Astrocyte of the hippocampus (primary cell): ENCODE data around the gene PLAAT1.

Source experiments
- DNase-seq: peaks from one replicate; pipeline ENCODE4 v3.0.0; 2011; ENCODE audit warnings: low read depth, low spot score

The PLAAT1 gene

DNA sequence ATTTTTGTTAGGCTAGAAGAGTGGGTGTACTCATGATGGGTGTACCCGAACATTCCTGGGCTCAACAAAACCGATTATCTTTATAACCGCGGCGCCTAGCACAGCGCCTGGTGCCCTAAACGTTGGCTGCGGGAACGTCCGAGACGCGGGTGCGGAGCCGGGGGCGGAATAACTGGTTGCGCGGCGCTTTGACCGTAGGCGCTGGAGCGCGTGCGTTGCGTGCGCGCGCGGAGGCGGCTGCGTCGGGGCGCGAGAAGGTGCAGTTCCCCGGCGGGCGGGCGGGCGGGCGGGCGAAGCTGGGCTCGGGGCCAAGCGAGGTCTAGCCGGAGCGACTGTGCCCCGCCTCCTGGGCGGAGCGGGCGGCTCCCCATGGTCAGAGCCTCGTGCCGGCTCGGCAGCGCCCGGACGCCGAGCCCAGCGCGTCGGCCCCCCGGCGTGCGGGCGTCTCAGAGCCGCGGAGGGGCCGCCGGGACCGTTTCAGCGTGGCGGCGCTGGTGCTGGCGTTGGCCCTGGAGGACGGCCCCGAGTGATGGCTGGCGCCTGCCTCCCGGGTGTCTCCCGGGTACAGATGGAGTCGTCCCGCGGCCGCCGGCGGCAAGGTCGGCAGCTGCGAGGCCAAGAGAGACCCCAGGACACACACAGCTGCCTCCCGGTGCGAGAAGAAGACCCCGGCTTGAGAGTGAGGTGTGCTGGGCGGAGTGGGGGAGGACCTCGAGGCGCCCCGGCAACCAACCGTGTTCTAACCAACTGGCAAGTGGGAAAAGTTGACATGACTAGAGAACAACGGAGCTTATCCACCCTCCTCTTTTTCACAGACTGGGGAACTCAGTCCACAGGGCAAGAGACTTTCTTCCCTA, at the start of gene PLAAT1:
PLAAT1 (plus strand) TSS at position 373 of the 857 bp plus-strand sequence. CDS start 14,429 bp downstream, outside the sequence.
- peak; percentile 90 for DNase-seq

DNA sequence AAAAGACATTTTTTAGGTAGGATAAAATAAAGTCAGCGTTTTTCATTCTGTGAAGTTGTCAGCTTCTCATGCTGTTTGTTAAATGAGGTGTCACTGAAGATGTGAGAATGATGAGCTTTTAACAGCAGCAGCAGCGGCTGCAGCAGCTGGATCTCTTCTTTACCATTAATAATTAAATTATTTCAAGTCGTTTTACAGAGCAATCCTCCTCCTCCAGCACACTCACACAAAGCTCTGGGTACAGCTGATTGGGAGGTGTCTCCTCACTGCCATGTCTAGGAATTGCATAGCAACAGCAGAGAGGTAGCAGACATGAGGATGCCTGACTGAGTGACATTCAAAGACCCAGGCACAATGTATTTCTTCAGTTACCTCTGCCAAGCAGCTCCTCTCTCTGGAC, 46.7 kb upstream of the PLAAT1 start:
- no peak for DNase-seq

DNA sequence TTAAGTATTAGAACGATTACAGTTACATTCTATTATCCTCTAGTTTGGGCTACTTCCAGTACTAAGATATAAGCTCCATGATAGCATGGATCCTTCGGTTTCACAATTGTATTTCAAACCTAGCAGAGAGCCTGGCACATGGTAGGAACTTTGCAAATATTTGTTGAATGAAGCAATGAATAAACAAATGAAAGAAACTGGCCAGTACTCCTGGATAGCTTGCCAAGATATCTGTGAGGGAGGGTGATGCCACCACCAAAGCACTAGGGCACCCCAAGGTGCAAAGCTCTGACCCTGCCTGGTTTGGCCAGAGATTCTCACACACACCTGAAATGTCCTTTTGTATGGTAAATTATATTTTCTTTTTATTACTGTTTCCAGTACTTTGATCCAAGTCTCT, 44.3 kb upstream of the PLAAT1 start:
- DNase-seq = no peak

DNA sequence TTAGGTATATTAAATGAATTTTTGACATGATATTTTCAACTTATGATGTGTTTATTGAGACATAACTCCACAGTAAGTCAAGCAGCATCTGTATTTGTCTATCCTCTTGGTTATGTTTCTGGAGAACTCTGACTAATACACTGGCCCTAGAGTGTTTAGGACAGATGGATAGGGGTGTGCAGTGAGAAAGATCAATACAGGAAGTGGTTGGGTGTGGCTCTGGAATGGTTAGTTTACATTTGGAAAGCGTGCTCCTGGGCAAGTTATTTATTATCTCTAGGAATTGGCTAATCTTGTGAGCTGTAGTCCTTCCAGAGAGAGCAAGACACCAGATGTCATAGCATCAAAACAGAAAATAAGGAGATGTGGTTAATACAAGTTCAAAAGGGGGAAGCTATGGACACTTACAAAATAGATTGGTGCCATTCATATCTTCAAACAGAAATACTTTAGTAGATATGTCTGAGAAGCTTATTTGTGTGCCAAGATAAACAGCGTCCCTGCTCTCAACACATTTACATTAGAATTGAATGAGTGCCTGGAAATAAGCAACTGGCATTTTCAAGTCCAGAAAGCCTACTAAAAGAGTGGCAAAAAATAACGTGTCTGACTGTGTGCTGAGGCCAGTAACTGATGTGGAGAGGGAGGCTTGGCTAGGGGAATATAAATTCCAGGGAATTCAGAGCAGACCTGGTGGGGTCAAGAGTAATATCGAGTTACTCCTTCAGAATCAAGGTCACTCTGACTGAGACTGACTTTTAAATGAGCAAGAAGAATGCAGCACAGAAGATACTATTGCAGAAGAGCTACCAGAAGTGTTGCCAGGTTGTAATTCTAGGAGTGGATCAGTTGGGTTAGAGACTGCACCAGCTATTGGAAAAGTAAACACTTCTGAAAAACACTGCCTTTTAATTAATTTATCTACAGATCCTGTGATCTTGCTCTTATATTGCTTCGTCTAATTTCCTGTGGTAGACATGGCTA, 33.4 kb upstream of the PLAAT1 start:
- peak; percentile 10 for DNase-seq

DNA sequence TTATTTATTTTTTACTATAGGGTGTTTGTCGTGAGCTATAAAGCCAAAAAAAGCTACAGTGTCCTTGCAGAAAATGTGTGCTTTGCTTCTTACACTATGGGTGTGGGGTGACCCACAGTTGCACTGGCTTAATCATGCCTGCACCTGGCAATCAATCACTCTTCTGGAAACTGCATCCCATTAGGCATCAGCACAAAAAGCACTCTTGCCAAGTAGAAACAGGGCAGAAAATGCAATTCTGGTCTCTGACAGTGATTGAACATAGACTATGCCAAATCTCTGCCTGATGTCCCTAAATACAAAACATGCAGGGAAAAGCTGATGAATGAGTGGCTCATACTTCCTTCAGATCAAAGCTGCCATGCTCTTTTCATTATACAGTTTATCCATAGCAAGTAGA, 30.4 kb upstream of the PLAAT1 start:
- no peak for DNase-seq

DNA sequence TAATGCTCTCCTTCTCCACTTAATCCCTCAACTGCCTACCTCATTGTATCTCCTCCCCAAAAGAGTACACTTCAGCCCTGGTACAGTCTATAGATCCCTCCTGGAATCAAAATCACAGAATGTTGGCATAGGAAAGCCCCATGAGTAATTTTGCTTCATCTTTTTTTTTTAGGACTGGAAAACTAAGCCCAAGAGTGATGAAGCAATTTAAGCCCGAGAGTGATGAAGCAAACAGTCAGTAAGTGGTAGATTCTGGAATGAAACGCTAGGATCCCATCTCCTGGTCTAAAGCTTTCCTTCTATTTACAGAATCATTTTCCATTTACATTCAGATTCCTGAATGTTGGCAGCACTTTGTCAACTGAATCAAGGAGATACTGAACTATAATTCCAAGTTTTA, 29.8 kb upstream of the PLAAT1 start:
- no peak for DNase-seq

DNA sequence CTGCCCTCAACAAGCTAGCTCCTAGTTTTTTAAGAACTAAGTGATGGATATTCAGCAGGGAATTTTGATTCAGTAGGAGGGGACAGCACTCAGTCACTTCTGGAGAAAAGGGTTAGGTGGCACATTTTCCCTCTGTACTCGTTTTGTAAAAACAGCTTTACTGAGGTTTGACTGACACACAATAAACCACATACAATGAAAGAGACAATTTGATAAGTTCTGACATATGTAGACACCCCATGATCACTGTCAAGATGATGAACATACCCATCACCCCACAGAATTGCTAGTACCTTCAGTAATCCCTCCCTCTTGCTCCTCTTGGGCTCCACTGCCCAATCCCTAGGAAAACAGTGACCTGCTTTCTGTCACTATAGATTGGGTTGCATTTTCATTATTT, 29.0 kb upstream of the PLAAT1 start:
- DNase-seq = no peak

DNA sequence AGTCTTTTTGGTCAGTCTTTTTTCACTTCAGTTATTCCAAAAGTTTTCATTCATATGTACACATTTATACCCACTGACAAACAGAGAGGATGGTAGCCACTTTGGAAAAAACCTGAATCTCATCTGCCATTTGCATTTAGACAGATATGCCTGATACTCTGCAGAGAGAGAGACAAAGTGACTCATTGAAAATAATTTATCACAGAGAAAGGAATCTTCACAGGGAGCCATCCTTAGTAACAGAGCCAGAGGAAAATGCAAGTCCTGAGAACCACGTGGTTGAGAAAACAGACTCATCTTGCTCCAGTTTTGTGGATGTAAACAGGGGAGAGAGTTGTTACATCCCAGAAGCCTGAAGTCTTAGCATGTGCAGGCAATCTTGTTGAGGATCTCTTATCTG, 28.2 kb upstream of the PLAAT1 start:
- no peak for DNase-seq

DNA sequence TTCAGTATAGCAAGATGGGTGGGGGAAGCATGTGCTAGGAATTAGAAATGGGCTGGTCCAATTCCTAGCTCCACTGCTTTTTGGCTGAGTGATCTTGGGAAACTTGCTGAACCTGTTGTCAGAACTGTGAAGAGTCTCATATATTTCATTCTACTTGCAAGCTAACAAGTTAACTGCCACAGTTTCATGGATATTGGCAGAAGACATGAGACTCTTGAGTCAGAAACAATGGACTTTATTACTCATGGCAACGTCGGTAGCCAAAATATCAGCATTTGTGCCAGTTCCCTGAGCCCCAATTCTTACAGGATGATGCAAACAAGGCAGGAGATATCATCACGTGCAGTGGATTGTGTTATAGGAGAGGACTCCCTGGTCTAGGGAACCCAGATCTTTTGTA, 26.6 kb upstream of the PLAAT1 start:
- DNase-seq = no peak

DNA sequence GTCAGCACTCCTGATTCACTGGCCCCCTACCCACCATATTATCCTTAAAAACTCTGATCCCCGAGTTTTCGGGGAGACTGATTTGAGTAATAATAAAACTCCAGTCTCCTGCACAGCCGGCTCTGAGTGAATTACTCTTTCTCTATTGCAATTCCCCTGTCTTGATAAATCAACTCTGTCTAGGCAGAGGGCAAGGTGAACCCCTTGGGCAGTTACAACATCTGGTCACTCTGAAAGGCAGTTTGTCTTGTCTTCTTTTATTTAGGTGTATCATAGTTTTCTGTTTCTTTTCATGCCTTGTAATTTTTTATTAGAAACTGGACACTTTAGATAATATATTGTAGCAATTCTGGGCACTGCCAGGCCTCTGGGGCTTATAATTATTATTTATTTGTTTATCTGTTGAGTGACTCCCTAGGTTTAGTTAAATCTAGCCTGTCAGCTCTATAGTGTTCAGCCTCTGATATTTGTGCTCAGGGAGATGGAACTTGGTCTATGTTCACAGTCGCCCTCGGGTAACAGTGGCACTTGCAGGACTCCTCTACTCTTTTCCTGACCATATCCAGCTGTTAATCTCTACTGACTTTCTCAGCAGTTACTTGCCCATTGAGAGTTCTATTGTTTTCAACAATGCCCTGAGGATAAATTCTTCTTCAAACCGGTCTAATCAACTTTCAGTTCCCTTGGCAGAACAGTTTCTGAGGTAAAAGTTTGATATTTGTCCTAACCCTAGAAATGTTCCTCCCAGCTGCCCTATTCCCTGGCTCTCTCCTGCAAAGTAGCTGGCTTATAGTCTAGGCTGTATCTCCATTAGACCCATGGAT, 15.5 kb upstream of the PLAAT1 start:
- DNase-seq = no peak

DNA sequence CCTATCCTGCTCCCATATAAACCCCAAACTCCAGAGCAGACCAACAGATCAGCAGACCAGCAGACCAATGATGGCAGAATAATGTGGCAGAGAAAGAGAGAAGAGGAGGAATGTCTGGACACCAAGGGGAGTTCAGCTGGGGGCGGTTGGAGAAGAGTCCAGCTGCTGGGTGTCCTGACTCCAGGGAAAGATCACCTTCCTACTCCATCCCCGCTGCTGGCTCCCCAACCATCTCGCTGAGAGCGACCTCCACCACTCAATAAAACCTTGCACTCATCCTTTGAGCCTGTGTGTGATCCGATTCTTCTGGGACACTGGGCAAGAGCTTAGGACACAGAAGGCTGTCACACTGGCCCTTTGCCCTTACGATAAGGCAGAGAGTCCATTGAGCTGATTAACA, 12.8 kb upstream of the PLAAT1 start:
- no peak for DNase-seq

DNA sequence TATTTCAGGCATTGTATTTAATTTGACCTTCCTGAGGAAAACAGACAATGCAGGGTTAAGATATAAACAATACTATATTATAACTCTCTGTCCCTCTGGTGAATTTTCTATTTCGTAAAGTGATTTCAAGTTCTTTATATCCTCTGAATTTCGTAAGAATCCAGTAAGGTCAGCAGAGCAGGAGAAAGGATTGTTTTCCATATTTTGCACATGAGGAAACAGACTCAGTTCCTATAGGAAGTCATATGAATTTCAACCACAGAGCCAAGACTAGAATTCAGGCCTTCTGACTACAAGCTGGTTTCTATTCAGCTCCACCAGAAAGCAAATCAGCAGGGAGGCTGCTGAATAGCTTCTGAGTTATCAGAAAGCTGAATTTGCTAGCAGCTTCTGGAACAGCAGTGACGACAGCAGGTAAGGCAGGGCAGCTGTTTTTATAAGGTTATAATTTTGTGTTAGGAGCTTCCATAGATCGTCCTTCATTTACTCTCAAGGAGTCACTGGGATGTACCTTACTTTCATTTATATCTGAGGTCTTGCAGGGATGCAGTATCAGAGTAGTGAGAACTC, 11.1 kb upstream of the PLAAT1 start:
- DNase-seq = no peak

DNA sequence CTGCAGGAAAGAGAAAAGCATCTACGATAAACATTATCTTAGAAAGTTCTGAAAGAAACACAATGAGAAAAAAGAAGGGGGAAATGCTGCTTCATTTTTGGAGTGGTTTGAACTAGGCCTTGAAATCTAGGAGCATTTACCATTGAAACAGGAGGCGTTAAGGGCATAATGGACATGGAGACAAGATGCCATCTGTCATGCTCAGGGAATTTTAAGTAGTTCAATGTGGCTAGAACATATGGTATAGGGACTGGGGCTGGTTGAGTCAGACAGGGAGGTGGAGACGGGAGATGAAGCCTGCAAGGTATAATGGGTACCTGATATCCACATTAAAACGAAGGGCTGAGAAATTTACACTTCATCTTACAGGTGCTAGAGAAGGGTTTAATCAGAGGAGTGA, 10.4 kb upstream of the PLAAT1 start:
- no peak for DNase-seq

DNA sequence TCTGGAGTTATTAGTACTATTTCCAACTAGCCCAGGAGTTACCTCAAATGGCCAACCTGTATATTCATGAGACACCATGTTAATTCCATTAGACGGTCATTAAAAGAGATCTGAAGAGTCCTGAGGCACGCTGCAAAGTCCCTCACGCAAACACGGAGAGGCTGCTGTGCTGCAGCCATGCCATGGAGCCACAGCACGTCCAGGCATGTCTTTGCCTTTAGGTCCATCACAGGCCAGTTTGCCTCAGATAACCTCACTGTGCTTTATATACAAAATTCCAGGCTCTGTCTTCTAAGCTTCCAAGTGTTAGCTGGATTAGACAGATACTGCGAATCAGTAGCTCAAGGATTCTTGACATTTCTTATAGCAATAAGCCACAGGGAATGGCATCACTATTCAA, 9.8 kb upstream of the PLAAT1 start:
- DNase-seq = no peak

DNA sequence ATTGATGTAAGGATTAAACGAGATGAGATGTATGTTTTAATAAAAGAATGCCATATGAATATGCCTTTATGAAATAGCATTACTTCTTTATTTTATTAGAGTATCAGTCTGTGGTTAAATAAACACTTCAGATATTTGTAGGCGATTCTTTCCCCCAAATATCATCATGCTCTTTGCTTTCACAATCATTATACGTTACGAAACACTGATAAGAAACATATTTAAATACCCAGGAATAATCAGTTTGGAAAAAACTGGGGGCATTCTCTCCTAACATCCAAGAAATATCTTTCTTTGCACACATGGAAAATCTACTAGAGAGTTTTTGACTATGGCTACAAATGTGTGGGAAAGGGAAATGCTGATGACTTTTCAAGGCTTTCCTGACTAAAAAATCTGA, 4.4 kb upstream of the PLAAT1 start:
- no peak for DNase-seq

DNA sequence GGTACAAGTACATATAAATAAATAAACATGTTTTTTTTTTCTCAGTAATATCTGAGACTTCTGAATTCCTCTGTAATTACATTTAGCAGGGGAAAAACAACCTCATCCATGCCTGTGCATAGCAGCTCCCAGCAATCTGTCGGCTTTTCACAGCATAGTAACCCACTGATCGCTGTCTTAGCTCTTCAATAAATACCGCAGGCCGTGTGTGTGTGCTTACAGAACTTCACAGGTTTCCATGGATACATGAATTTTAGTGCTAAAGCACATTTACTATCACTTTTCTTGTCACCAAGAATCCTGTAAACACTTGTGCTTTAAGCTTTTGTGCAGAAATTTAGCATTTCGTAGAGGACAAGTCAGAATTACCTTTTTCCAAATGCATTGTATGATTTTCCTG, 4.0 kb upstream of the PLAAT1 start:
- DNase-seq = no peak

DNA sequence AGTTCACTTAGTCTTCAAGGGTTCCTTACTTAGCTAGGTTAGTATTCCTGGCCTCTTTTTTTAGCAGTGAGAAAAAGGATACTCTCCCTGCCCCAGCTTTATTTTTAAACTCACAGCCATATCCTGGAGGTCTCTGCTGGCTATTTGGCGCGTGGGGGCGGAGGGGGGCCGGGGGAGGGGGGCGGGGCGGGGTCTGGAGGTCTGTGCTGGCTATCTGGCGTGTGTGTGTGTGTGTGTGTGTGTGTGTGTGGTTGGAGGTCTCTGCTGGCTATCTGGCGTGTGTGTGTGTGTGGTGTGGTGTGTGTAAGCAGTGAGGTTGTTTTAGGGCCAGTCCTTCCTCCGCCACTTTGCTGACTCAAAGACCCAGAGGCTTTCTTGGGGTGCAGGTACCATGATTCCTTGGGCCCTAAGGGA, 579 bp upstream of the PLAAT1 start:
- DNase-seq = no peak

DNA sequence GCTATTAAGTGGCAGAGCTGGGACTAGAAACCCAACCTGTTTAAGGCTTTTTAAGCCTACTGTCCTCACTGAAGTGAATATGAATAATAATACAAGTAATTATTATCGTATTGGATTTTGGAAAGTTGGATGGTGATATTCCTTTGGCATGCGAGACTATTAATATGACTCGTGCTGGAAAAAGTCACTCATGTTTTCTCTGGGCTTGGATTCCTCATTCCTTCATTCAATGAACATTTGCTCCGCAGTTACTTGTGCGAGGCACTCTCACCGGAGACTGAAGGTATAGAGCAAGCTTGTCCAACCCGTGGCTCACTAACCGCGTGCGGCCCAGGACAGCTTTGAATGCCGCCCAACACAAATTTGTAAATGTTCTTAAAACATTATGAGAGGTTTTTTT, 694 bp downstream of the PLAAT1 start:
- DNase-seq = no peak

DNA sequence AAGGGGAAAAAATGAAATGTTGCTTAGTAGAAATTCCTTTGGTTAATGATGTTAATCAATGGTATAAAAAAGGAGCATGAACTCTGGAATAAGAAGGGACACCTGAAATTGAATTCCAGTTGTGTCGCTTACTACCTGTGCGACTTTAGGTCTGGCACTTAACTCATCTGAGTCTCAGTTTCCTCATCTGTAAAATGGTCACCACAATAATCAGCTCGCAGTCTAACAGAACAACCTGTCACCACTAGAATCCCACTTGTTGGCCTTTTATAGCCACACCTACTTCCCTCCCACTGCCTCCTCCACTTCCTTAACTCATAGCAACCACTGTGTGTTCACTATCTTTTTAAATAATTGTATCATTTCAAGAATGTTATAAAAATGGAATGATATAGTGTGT, 2.5 kb downstream of the PLAAT1 start:
- DNase-seq = no peak

DNA sequence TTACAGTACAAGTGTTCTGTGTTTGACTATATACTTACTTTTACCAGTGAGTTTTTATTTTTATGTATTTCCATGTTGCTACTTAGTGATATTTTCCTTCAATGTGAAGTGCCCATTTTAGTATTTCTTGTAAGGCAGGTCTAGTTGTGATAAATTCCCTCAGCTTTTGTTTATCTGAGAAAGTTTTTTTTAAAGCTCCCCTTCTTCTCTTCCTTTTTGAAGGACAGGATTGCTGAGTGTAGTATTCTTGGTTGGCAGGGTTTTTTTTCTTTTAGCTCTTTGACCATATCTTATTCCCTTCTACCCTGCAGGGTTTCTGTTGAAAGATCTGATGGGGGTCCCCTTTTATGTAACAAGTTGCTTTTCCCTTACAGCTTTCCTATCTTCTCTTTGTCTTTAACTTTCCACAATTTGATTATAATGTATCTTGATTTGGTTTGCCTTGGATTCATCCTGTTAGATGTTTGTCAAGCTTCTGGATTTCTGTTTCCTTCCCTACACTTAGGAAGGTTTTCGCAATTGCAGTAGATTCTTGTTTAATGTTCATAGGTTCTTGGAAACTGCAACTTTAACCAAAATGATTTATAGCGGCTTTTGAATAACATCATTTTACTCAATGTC, 7.9 kb downstream of the PLAAT1 start:
- DNase-seq = no peak

DNA sequence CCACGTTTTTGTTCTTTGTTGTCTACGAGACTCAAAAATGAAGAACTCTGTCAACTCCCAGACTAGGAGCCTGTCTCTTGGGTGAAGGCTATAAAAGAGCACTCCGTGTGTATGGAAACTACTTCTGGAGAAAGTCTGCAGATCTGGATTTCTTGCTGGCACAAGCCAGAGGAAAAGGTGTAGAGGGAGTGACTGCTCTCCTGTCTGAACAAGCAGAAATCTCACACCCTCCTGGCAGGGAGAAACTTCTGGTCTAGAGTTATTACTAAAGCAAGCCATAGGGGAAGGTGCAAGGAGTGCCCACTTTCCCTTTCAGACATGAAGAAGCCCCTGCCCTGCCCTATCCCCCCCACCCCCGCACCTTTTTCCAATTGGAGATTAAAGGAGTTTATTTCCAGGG, 9.5 kb downstream of the PLAAT1 start:
- no peak for DNase-seq
